Testis (tissue), 3 donors: Measurements from ENCODE around the gene LRMDA. TPM values are rescaled to one million over a fixed set of nuclear protein-coding genes. Genes with fewer than 3 reads are reported as not detected.

ENCODE experiments used
- DNase-seq: peaks from one replicate; pipeline ENCODE4 v3.0.0-alpha.2; 2019
- H3K27ac ChIP-seq, 2 donors: fragments of 200-600 bp; sonication (generic); one replicate each; pipeline ENCODE4 v1.5.1; 2019
- H3K27me3 ChIP-seq: fragments of 200-600 bp; sonication (generic); one replicate; pipeline ENCODE4 v1.5.1; 2019
- H3K36me3 ChIP-seq: fragments of 200-600 bp; sonication (generic); one replicate; pipeline ENCODE4 v1.5.1; 2017; ENCODE audit warnings: low read depth; ENCODE audit errors: missing control alignments
- H3K4me1 ChIP-seq: fragments of 200-600 bp; sonication (generic); one replicate; pipeline ENCODE4 v1.5.1; 2019
- H3K4me3 ChIP-seq, 2 donors: fragments of 200-600 bp; sonication (generic); one replicate each; pipeline ENCODE4 v1.5.1; 2017 to 2019
- H3K9me3 ChIP-seq: fragments of 200-600 bp; sonication (generic); one replicate; pipeline ENCODE4 v1.5.1; 2017
- CTCF ChIP-seq, 3 experiments: fragments of 450-650 bp in 2 of 3; fragments of 200-600 bp in 1 of 3; sonication (generic) in 1 of 3; IDR thresholded peaks; one replicate each; pipeline ENCODE4 v1.5.1; 2016 to 2019; ENCODE audit warnings: antibody characterized with exemption in 3 of 3, mild to moderate bottlenecking in 2 of 3, moderate library complexity in 1 of 3
- POLR2A ChIP-seq: fragments of 450-650 bp; IDR thresholded peaks from one replicate; pipeline ENCODE4 v1.6.1; 2017; ENCODE audit warnings: antibody characterized with exemption, mild to moderate bottlenecking, moderate library complexity
- WGBS, 2 donors: methylation state at CpG; one replicate each; pipeline ENCODE4 v1.1.5; 2018; 5-methylcytosine and 5-hydroxymethylcytosine counted together
- intact Hi-C: fragments of 100-400 bp; cut with DNase I; formaldehyde crosslinking; loops from one replicate; pipeline ENCODE4 v1.15.1; 2023; ENCODE audit warnings: low total_unique reads
- polyA plus RNA-seq: library from polyadenylated mRNA; stranded (reverse); fragments of 350-450 nt; fragmentation: Illumina TruSeq; extraction: RNeasy Lipid Tissue Mini Kit (QIAGEN cat#74804); gene quantifications from one replicate; pipeline ENCODE4 v1.2.3, GENCODE V29; 2014; ENCODE audit warnings: low read depth, low replicate concordance; ENCODE audit not compliant: insufficient read depth
- total RNA-seq, 2 donors: library from RNA; depleted of rRNA; stranded (reverse); fragments of >200 nt; gene quantifications; one replicate each; pipeline ENCODE4 v1.2.3, GENCODE V29; 2016

Gene LRMDA
- total and polyA plus RNA-seq, 3 donors from 2014 or later = 7.6 to 13.8 (median 10.6) TPM

GRCh38 chr10:76559892-76560220 lies 1128.4 kb downstream of the LRMDA start:
- H3K9me3 ChIP-seq = no peaks in the 10 kb centered on the region
- 44 to 47% methylated on average over 1 of the region's 1 CpG for WGBS, 2 donors
- no peak overlapping the region for H3K4me3 ChIP-seq
- no peaks in the 10 kb centered on the region for H3K27me3 ChIP-seq
- TF ChIP-seq POLR2A (no peak), CTCF (IDR thresholded peaks at IDR 0.05) (no peak)
- peaks cover 6% of the 10 kb centered on the region for H3K4me1 ChIP-seq
- no peaks in the 10 kb centered on the region for H3K36me3 ChIP-seq
- peak overlapping the region in 1 of 2 donors; percentile 48 for H3K27ac ChIP-seq
- no peak for DNase-seq
- intact Hi-C loops = no loop called here

- H3K4me3 ChIP-seq = no peak overlapping the region
- DNase-seq = no peak
- no peaks in the 10 kb centered on the region for H3K9me3 ChIP-seq
- peaks cover 2% of the 10 kb centered on the region for H3K4me1 ChIP-seq
- intact Hi-C loops = no loop called here
- H3K27ac ChIP-seq = no peak overlapping the region
- no peaks in the 10 kb centered on the region for H3K27me3 ChIP-seq
- no peaks in the 10 kb centered on the region for H3K36me3 ChIP-seq
- TF ChIP-seq POLR2A (no peak), CTCF (IDR thresholded peaks at IDR 0.05) (no peak)
- 88 to 96% methylated on average over 5 of the region's 5 CpGs for WGBS, 2 donors
Observed at GRCh38 chr10:76560338-76560737, 1128.9 kb downstream of the LRMDA start.

GRCh38 chr10:76563286-76563685 lies 1131.9 kb downstream of the LRMDA start:
- Histone ChIP-seq H3K9me3 (no peaks in the 10 kb centered on the region), H3K4me1 (no peaks in the 10 kb centered on the region), H3K36me3 (no peaks in the 10 kb centered on the region), H3K4me3 (no peak overlapping the region), H3K27me3 (no peaks in the 10 kb centered on the region), H3K27ac (no peak overlapping the region)
- DNase-seq = no peak
- TF ChIP-seq POLR2A (no peak), CTCF (IDR thresholded peaks at IDR 0.05) (no peak)
- intact Hi-C loops = no loop called here

- WGBS, 2 donors = 84 to 92% methylated on average over 1 of the region's 1 CpG
- TF ChIP-seq POLR2A = no peak
- H3K4me1 ChIP-seq = no peaks in the 10 kb centered on the region
- H3K27ac ChIP-seq = no peak overlapping the region
- no peak overlapping the region for H3K4me3 ChIP-seq
- DNase-seq = no peak
- H3K9me3 ChIP-seq = no peaks in the 10 kb centered on the region
- no peaks in the 10 kb centered on the region for H3K27me3 ChIP-seq
- intact Hi-C loops = no loop called here
- H3K36me3 ChIP-seq = no peaks in the 10 kb centered on the region
Observed at GRCh38 chr10:76572021-76572420, 1140.6 kb downstream of the LRMDA start.

GRCh38 chr10:76576276-76576962 lies 1145.0 kb downstream of the LRMDA start:
- Histone ChIP-seq H3K4me1 (no peaks in the 10 kb centered on the region), H3K27ac (no peak overlapping the region), H3K27me3 (no peaks in the 10 kb centered on the region), H3K36me3 (no peaks in the 10 kb centered on the region), H3K9me3 (no peaks in the 10 kb centered on the region), H3K4me3 (no peak overlapping the region)
- DNase-seq = no peak
- WGBS, 2 donors = 59 to 65% methylated on average over 4 of the region's 4 CpGs
- intact Hi-C loops = no loop called here
- TF ChIP-seq POLR2A (no peak), CTCF (IDR thresholded peaks at IDR 0.05) (no peak)
